Bronchial epithelial cell (primary cell): Measurements from ENCODE around the gene ARID3A. TPM values are rescaled to one million over a fixed set of nuclear protein-coding genes. Genes with fewer than 3 reads are reported as not detected.

Experiments
- DNase-seq: peaks from one replicate; pipeline ENCODE4 v3.0.0-alpha.2; 2010; ENCODE audit warnings: low read depth
- FAIRE-seq: peaks from 2 replicates; lab custom pipeline; 2011; peaks lifted over from hg19 to GRCh38; lab: Jason Lieb, UNC
- H3K27me3 ChIP-seq: 2 replicates; pipeline ENCODE4 v1.5.1; 2011; ENCODE audit warnings: low read length; ENCODE audit not compliant: control insufficient read depth, insufficient read depth
- H3K36me3 ChIP-seq: 2 replicates; pipeline ENCODE4 v1.5.1; 2011; ENCODE audit warnings: low read length; ENCODE audit not compliant: control insufficient read depth, insufficient read depth
- H3K4me3 ChIP-seq: 2 replicates; pipeline ENCODE4 v1.5.1; 2011; ENCODE audit warnings: mild to moderate bottlenecking, low read depth, low read length, control low read depth
- CTCF ChIP-seq: IDR thresholded peaks from 2 replicates; pipeline ENCODE4 v1.5.1; 2011; ENCODE audit warnings: mild to moderate bottlenecking, moderate library complexity, low read length, control low read depth, inconsistent platforms; ENCODE audit not compliant: insufficient read depth, severe bottlenecking
- total RNA-seq: library from RNA; depleted of rRNA; stranded (reverse); fragments of >200 nt; gene quantifications from 2 replicates; pipeline ENCODE4 v1.2.1, GENCODE V29; 2014

The ARID3A gene
- total RNA-seq, 1 donor from 2014 or later: 15.8 TPM

GRCh38 chr19:919199-920050 is 6.4 kb upstream of the ARID3A start:
- FAIRE-seq: no peak
- Histone ChIP-seq H3K36me3 (no peaks in the 10 kb centered on the region), H3K27me3 (peaks cover 15% of the 10 kb centered on the region), H3K4me3 (peak overlapping the region; percentile 23)
- DNase-seq: peak; percentile 30
- no peak for TF ChIP-seq CTCF

- FAIRE-seq: no peak
- no peak for DNase-seq
- TF ChIP-seq CTCF: peak; percentile 1
- Histone ChIP-seq H3K27me3 (peaks cover 15% of the 10 kb centered on the region), H3K4me3 (peak overlapping the region; percentile 23), H3K36me3 (no peaks in the 10 kb centered on the region)
Observed at GRCh38 chr19:920051-920864, 5.6 kb upstream of the ARID3A start.

- Histone ChIP-seq H3K36me3 (peaks cover 3% of the 10 kb centered on the region), H3K27me3 (peaks cover under 1% of the 10 kb centered on the region), H3K4me3 (peak overlapping the region; percentile 87)
- TF ChIP-seq CTCF: no peak
- no peak for FAIRE-seq
- DNase-seq: no peak
Observed at GRCh38 chr19:924553-925086, 1.2 kb upstream of the ARID3A start.

GRCh38 chr19:925087-925525 is 729 bp upstream of the ARID3A start:
- no peak for TF ChIP-seq CTCF
- DNase-seq (peak; percentile 36), FAIRE-seq (no peak)
- peaks cover 3% of the 10 kb centered on the region for H3K36me3 ChIP-seq
- H3K27me3 ChIP-seq: no peaks in the 10 kb centered on the region
- peak overlapping the region; percentile 87 for H3K4me3 ChIP-seq

- no peak for DNase-seq
- Histone ChIP-seq H3K4me3 (peak overlapping the region; percentile 87), H3K36me3 (peaks cover 3% of the 10 kb centered on the region), H3K27me3 (no peaks in the 10 kb centered on the region)
- FAIRE-seq: no peak
- no peak for TF ChIP-seq CTCF
Observed at GRCh38 chr19:926323-926588, 421 bp downstream of the ARID3A start.
